Fibroblast of skin of left biceps (primary cell): ENCODE results near the gene DMRTC2.

Experiments
- DNase-seq, 2 experiments: peaks; one replicate each; pipeline ENCODE4 v3.0.0-alpha.2; 2013; ENCODE audit warnings: low read depth in 2 of 2

DMRTC2 gene

GRCh38 chr19:41890936-41891335 is 46.1 kb downstream of the DMRTC2 start:
- no peak for DNase-seq

- DNase-seq, result no peak
Observed at GRCh38 chr19:41892173-41892902, 47.5 kb downstream of the DMRTC2 start.

DNA sequence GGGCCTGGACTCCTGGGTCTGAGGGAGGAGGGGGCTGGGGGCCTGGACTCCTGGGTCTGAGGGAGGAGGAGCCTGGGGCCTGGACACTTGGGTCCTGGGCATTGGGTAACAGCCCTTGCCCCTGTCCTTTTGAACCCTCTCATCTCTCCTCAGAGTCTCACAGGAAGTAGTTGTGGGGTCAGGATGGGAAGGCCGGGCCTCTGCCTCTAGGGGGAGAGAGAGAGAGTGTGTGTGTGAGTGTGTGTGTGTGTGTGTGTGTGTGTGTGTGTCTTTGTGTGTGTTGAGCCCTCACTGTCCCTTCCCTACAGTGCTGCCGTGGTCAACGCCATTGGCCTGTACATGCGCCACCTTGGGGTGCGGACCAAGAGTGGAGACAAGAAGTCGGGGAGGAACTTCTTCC is 49.1 kb downstream of the DMRTC2 start:
- no peak for DNase-seq

DNA sequence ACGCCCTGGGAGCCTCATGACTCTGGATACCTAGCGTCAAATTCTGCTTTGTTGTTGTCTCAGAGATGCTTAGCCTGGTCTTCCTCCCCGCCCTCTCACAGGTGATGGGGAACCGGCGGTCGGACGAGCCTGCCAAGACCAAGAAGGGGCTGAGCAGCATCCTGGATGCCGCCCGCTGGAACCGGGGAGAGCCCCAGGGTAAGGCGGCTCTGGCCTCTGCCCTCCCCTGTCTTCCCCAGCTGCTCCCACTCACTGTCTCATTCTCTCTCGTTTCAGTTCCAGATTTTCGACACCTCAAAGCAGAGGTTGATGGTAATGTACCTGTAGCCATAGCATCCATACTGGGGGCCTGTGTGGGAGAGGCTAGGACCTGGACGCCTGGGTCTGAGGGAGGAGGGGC is 49.5 kb downstream of the DMRTC2 start:
- DNase-seq, result no peak

GRCh38 chr19:41895745-41896580 is 51.1 kb downstream of the DMRTC2 start:
- DNase-seq, result no peak

DNA sequence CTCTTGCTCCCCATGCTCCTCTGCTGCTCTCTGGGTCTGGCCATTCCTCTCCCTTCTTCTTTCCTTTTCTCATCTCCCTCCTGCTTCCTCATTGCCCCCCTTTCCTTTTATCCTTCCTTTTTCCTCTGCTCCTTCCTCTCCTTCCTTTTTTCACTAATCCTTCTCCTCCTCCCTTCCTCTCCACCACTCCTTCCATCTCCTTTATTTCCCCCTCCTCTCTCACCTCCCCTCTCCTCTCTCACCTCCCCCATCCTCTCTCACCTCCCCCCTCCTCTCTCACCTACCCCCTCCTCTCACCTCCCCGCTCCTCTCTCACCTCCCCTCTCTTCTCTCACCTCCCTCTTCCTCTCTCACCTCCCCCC is 51.7 kb downstream of the DMRTC2 start:
- no peak for DNase-seq

DNA sequence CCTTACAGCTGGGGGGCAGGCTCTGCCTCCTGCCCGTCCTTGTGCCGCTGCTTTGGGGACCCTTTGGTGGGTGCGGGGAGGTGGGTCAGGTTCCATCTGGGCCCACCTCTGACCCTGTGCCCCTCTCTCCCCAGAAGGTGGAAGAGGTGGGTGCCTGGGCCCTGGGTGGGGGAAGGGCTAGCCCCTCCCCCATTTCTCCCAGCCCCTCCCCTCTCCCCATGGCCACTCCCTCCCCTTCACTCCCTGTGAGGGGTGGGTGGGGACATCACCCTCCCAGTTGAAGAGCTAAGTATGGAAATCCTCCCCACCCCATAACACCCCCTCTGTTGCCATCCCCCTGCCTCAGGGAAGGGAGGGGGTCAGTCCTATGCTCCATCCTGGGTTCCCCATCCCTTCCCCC is 52.3 kb downstream of the DMRTC2 start:
- DNase-seq, result no peak

- DNase-seq, result no peak
Observed at GRCh38 chr19:41897820-41898219, 53.0 kb downstream of the DMRTC2 start.

GRCh38 chr19:41898235-41898634 is 53.4 kb downstream of the DMRTC2 start:
- DNase-seq, result no peak
